Esophagus squamous epithelium (tissue), 5 donors: ENCODE data around the gene CD83. TPM values are rescaled to one million over a fixed set of nuclear protein-coding genes. Genes with fewer than 3 reads are reported as not detected.

Experiments used
- DNase-seq: peaks from one replicate; lab custom pipeline; 2025; lab: John Stamatoyannopoulos, UW
- H3K27ac ChIP-seq, 4 donors: fragments of 200-600 bp; sonication (generic); one replicate each; pipeline ENCODE4 v1.5.1; 2016 to 2019; ENCODE audit warnings: mild to moderate bottlenecking in 1 of 4
- H3K27me3 ChIP-seq, 4 donors: fragments of 200-600 bp; sonication (generic); 1 replicate in 3 of 4; 2 replicates in 1 of 4; pipeline versions ENCODE4 v1.5.1 to v1.6.0; 2017 to 2021; ENCODE audit warnings: antibody characterized with exemption in 1 of 4
- H3K36me3 ChIP-seq, 3 donors: fragments of 200-600 bp; sonication (generic); one replicate each; pipeline ENCODE4 v1.5.1; 2016 to 2019
- H3K4me1 ChIP-seq, 3 donors: fragments of 200-600 bp; sonication (generic); one replicate each; pipeline ENCODE4 v1.5.1; 2017 to 2019
- H3K4me3 ChIP-seq, 4 donors: fragments of 200-600 bp; sonication (generic); 1 replicate in 3 of 4; 2 replicates in 1 of 4; pipeline ENCODE4 v1.5.1; 2016 to 2019; ENCODE audit warnings: mild to moderate bottlenecking in 2 of 4, moderate library complexity in 1 of 4
- H3K9me3 ChIP-seq, 3 donors: fragments of 200-600 bp; sonication (generic); one replicate each; pipeline ENCODE4 v1.5.1; 2016 to 2019
- CTCF ChIP-seq, 6 experiments: fragments of 450-650 bp in 4 of 6; fragments of 200-600 bp in 2 of 6; sonication (generic) in 2 of 6; IDR thresholded peaks; one replicate each; pipeline ENCODE4 v1.5.1; 2016 to 2019; ENCODE audit warnings: antibody characterized with exemption in 6 of 6, mild to moderate bottlenecking in 4 of 6, moderate library complexity in 4 of 6
- POLR2A ChIP-seq, 4 donors: fragments of 450-650 bp; IDR thresholded peaks; one replicate each; pipeline ENCODE4 v1.6.1; 2017; ENCODE audit warnings: antibody characterized with exemption in 4 of 4, mild to moderate bottlenecking in 4 of 4, moderate library complexity in 3 of 4
- WGBS, 2 donors: methylation state at CpG; one replicate each; pipeline ENCODE4 v1.1.5; 2018; 5-methylcytosine and 5-hydroxymethylcytosine counted together
- intact Hi-C: fragments of 100-400 bp; cut with DNase I; formaldehyde crosslinking; loops from one replicate; pipeline ENCODE4 v1.15.0; 2022
- total RNA-seq, 4 donors: library from RNA; depleted of rRNA; stranded (reverse); fragments of >200 nt; gene quantifications; one replicate each; pipeline ENCODE4 v1.1.0, GENCODE V29; 2016
- donor health status: DM: yes; HTN: yes; CAD: no.

The CD83 gene
- total RNA-seq, 4 donors from 2014 or later, result 0.56 to 2.8 (median 1.1) TPM

GRCh38 chr6:14138701-14139215 is 21.2 kb downstream of the CD83 start:
- no peak overlapping the region for H3K4me3 ChIP-seq
- peaks cover 0 to 16% (median 5%) of the 10 kb centered on the region in 3 donors for H3K4me1 ChIP-seq
- intact Hi-C loops, result no loop called here
- H3K9me3 ChIP-seq, result no peaks in the 10 kb centered on the region
- peaks cover 0 to 5% (median 0%) of the 10 kb centered on the region in 3 donors for H3K36me3 ChIP-seq
- H3K27me3 ChIP-seq, result no peaks in the 10 kb centered on the region
- WGBS, 2 donors, result 93 to 95% methylated on average over 9 of the region's 9 CpGs
- DNase-seq, result no peak
- no peak overlapping the region for H3K27ac ChIP-seq
- no peak for TF ChIP-seq CTCF (IDR thresholded peaks at IDR 0.05)
- TF ChIP-seq POLR2A (IDR thresholded peaks at IDR 0.05), result no peak

GRCh38 chr6:14141351-14142062 is 23.9 kb downstream of the CD83 start:
- TF ChIP-seq POLR2A (IDR thresholded peaks at IDR 0.05), result no peak
- TF ChIP-seq CTCF (IDR thresholded peaks at IDR 0.05), result no peak
- no peaks in the 10 kb centered on the region for H3K36me3 ChIP-seq
- whole genome bisulfite sequencing, 2 donors, result 74 to 75% methylated on average over 5 of the region's 5 CpGs
- H3K27me3 ChIP-seq, result no peaks in the 10 kb centered on the region
- H3K4me3 ChIP-seq, result no peak overlapping the region
- peaks cover 0 to 16% (median 5%) of the 10 kb centered on the region in 3 donors for H3K4me1 ChIP-seq
- intact Hi-C loops, result loop anchor here (10.0 kb wide), 1 partner anchor 237 kb away; no protein-coding TSS in a partner anchor
- no peaks in the 10 kb centered on the region for H3K9me3 ChIP-seq
- no peak for DNase-seq
- peak overlapping the region in 1 of 4 donors; percentile 32 for H3K27ac ChIP-seq

GRCh38 chr6:14142063-14142450 is 24.5 kb downstream of the CD83 start:
- WGBS, 2 donors, result 84 to 88% methylated on average over 5 to 7 of the region's 7 CpGs
- intact Hi-C loops, result loop anchor here (10.0 kb wide), 1 partner anchor 237 kb away; no protein-coding TSS in a partner anchor
- no peaks in the 10 kb centered on the region for H3K27me3 ChIP-seq
- DNase-seq, result no peak
- H3K4me3 ChIP-seq, result no peak overlapping the region
- no peaks in the 10 kb centered on the region for H3K9me3 ChIP-seq
- peak overlapping the region in 1 of 4 donors; percentile 32 for H3K27ac ChIP-seq
- no peaks in the 10 kb centered on the region for H3K36me3 ChIP-seq
- TF ChIP-seq POLR2A (IDR thresholded peaks at IDR 0.05) (no peak), CTCF (IDR thresholded peaks at IDR 0.05) (no peak)
- peaks cover 0 to 16% (median 5%) of the 10 kb centered on the region in 3 donors for H3K4me1 ChIP-seq

GRCh38 chr6:14142511-14143223 is 25.1 kb downstream of the CD83 start:
- TF ChIP-seq POLR2A (IDR thresholded peaks at IDR 0.05) (no peak), CTCF (IDR thresholded peaks at IDR 0.05) (no peak)
- H3K27ac ChIP-seq, result peak overlapping the region in 1 of 4 donors; percentile 32
- H3K4me1 ChIP-seq, result peaks cover 0 to 16% (median 5%) of the 10 kb centered on the region in 3 donors
- H3K9me3 ChIP-seq, result no peaks in the 10 kb centered on the region
- intact Hi-C loops, result loop anchor here (10.0 kb wide), 1 partner anchor 238 kb away; no protein-coding TSS in a partner anchor
- no peak for DNase-seq
- no peak overlapping the region for H3K4me3 ChIP-seq
- no peaks in the 10 kb centered on the region for H3K27me3 ChIP-seq
- 36 to 38% methylated on average over 3 of the region's 3 CpGs for WGBS, 2 donors
- no peaks in the 10 kb centered on the region for H3K36me3 ChIP-seq
